Transverse colon (tissue), 4 donors: ENCODE data around the gene CEP76. TPM values are rescaled to one million over a fixed set of nuclear protein-coding genes. Genes with fewer than 3 reads are reported as not detected.

Source experiments
- DNase-seq: peaks from one replicate; pipeline ENCODE4 v3.0.0-alpha.2; 2019
- H3K27ac ChIP-seq, 4 donors: fragments of 200-600 bp; sonication (generic); 2 replicates each; pipeline ENCODE4 v1.5.1; 2016 to 2018; ENCODE audit warnings: inconsistent platforms in 4 of 4
- H3K27me3 ChIP-seq: fragments of 200-600 bp; sonication (generic); 2 replicates; pipeline ENCODE4 v1.5.1; 2017; ENCODE audit warnings: inconsistent platforms
- H3K36me3 ChIP-seq, 4 donors: fragments of 200-600 bp; sonication (generic); 2 replicates each; pipeline ENCODE4 v1.5.1; 2017 to 2019; ENCODE audit warnings: inconsistent platforms in 4 of 4
- H3K4me1 ChIP-seq, 4 donors: fragments of 200-600 bp; sonication (generic); 2 replicates each; pipeline ENCODE4 v1.5.1; 2017 to 2020; ENCODE audit warnings: inconsistent platforms in 4 of 4
- H3K4me3 ChIP-seq, 4 donors: fragments of 200-600 bp; sonication (generic); 1 replicate in 1 of 4; 2 replicates in 3 of 4; pipeline versions ENCODE4 v1.5.1 to v1.6.1; 2017 to 2019; ENCODE audit warnings: inconsistent platforms in 4 of 4
- H3K9me3 ChIP-seq, 2 donors: fragments of 200-600 bp; sonication (generic); 2 replicates each; pipeline ENCODE4 v1.5.1; 2017 to 2019; ENCODE audit warnings: inconsistent platforms in 2 of 2
- EP300 ChIP-seq: sonication (generic); formaldehyde crosslinking; IDR thresholded peaks from one replicate; pipeline ENCODE4 v1.6.1; 2017; ENCODE audit warnings: antibody characterized with exemption, low read depth
- POLR2A ChIP-seq: fragments of 450-650 bp; IDR thresholded peaks from one replicate; pipeline ENCODE4 v1.6.1; 2016; ENCODE audit warnings: antibody characterized with exemption, mild to moderate bottlenecking, moderate library complexity
- POLR2AphosphoS5 ChIP-seq, 3 donors: sonication (generic); formaldehyde crosslinking; IDR thresholded peaks; one replicate each; pipeline ENCODE4 v1.6.1; 2016; ENCODE audit warnings: antibody characterized with exemption in 3 of 3
- WGBS, 2 donors: methylation state at CpG; one replicate each; pipeline ENCODE4 v1.1.5; 2018; ENCODE audit warnings: low coverage in 1 of 2; 5-methylcytosine and 5-hydroxymethylcytosine counted together
- in situ Hi-C, 4 donors: fragments of 200-750 bp; cut with MboI; loops; one replicate each; pipeline versions ENCODE4 v1.15.0 to v1.15.1; 2017; ENCODE audit warnings: low sequenced_read_pairs in 3 of 4, low pct_ligation_motif_present in 1 of 4, low pct_unique_long_range_greater_than_20kb in 1 of 4
- intact Hi-C: fragments of 100-400 bp; cut with DNase I; formaldehyde crosslinking; loops from one replicate; pipeline ENCODE4 v1.15.1; 2023; ENCODE audit warnings: low total_unique reads
- total RNA-seq, 4 donors: library from RNA; depleted of rRNA; stranded (reverse); fragments of >200 nt; gene quantifications; one replicate each; pipeline ENCODE4 v1.1.0, GENCODE V29; 2016
- TF ChIP-seq, protein P1 (sequence below), 5 experiments: fragments of 200-600 bp in 3 of 5; fragments of 450-650 bp in 2 of 5; sonication (generic) in 3 of 5; IDR thresholded peaks; 1 replicate in 2 of 5; 2 replicates in 3 of 5; pipeline ENCODE4 v1.5.1; 2016 to 2017; ENCODE audit warnings: antibody characterized with exemption in 5 of 5, inconsistent platforms in 3 of 5, mild to moderate bottlenecking in 2 of 5, moderate library complexity in 1 of 5

The CEP76 gene
- total RNA-seq, 4 donors from 2014 or later, result 7.6 to 23.7 (median 9.0) TPM

DNA sequence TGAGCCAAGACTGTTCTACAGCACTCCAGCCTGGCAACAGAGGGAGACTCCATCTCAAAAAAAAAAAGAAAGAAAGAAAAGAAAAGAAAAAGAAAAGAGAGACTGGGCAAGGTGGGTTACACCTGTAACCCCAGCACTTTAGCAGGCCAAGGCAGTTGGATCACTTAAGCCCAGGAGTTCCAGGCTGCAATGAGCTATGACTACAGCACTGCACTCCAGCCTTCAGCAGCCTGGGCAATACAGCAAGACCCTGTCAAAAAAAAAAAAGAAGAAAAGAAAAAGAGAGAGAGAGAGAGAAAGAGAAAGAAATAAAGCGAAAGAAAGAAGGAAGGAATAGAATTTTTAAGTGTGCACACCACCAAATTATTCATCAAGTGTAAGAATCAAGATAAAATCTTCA is 47.6 kb downstream of the CEP76 start:
- H3K27ac ChIP-seq, result no peak overlapping the region
- peaks cover 15% of the 10 kb centered on the region for H3K27me3 ChIP-seq
- DNase-seq, result no peak
- intact Hi-C loops (no loop called here), in situ Hi-C loops (loop anchor here in 1 of 4 donors (10.0 kb wide), 1 partner anchor 260 kb away; no protein-coding TSS in a partner anchor)
- no peaks in the 10 kb centered on the region for H3K9me3 ChIP-seq
- WGBS, 2 donors, result 85 to 100% methylated on average over 1 of the region's 1 CpG
- H3K4me1 ChIP-seq, result peaks cover 0 to 22% (median 12%) of the 10 kb centered on the region in 4 donors
- H3K4me3 ChIP-seq, result no peak overlapping the region
- TF ChIP-seq EP300 (no peak), POLR2AphosphoS5 (IDR thresholded peaks at IDR 0.05) (no peak), POLR2A (no peak)
- TF ChIP-seq, protein P1, sequence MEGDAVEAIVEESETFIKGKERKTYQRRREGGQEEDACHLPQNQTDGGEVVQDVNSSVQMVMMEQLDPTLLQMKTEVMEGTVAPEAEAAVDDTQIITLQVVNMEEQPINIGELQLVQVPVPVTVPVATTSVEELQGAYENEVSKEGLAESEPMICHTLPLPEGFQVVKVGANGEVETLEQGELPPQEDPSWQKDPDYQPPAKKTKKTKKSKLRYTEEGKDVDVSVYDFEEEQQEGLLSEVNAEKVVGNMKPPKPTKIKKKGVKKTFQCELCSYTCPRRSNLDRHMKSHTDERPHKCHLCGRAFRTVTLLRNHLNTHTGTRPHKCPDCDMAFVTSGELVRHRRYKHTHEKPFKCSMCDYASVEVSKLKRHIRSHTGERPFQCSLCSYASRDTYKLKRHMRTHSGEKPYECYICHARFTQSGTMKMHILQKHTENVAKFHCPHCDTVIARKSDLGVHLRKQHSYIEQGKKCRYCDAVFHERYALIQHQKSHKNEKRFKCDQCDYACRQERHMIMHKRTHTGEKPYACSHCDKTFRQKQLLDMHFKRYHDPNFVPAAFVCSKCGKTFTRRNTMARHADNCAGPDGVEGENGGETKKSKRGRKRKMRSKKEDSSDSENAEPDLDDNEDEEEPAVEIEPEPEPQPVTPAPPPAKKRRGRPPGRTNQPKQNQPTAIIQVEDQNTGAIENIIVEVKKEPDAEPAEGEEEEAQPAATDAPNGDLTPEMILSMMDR (IDR thresholded peaks at IDR 0.05), result no peak
- no peaks in the 10 kb centered on the region for H3K36me3 ChIP-seq

GRCh38 chr18:12652861-12653401 is 49.6 kb downstream of the CEP76 start:
- no peak for DNase-seq
- in situ Hi-C loops (loop anchor here in 1 of 4 donors (10.0 kb wide), 1 partner anchor 258 kb away; no protein-coding TSS in a partner anchor), intact Hi-C loops (no loop called here)
- no peaks in the 10 kb centered on the region for H3K9me3 ChIP-seq
- peaks cover 15% of the 10 kb centered on the region for H3K27me3 ChIP-seq
- H3K4me1 ChIP-seq, result peaks cover 0 to 18% (median 12%) of the 10 kb centered on the region in 4 donors
- TF ChIP-seq POLR2A, result no peak
- TF ChIP-seq, protein P1 (IDR thresholded peaks at IDR 0.05), result no peak
- no peak for TF ChIP-seq EP300
- TF ChIP-seq POLR2AphosphoS5 (IDR thresholded peaks at IDR 0.05), result no peak
- no peaks in the 10 kb centered on the region for H3K36me3 ChIP-seq
- WGBS, 2 donors, result 29 to 70% methylated on average over 1 to 3 of the region's 3 CpGs
- no peak overlapping the region for H3K4me3 ChIP-seq
- H3K27ac ChIP-seq, result no peak overlapping the region

DNA sequence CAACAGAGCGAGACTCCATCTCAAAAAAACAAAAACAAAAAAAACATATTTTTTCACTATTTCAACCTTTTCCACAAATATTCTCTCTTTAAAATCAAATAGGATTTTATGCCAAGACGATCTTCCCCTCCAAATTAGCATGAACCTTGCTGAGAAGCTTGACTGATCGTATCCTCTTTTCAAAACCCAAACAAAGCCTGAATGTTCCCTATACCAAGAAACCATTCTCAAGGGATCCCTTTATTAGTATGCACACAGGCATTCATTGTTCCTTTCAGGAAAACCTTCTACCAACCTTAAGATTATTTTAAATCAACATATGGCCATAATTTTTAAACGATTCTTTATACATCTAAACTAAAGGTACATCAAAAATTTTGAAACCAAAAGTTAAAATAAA is 50.9 kb downstream of the CEP76 start:
- WGBS, 2 donors, result 74 to 80% methylated on average over 4 of the region's 4 CpGs
- DNase-seq, result no peak
- Histone ChIP-seq H3K27me3 (peaks cover 15% of the 10 kb centered on the region), H3K4me3 (no peak overlapping the region), H3K36me3 (no peaks in the 10 kb centered on the region), H3K27ac (no peak overlapping the region), H3K9me3 (no peaks in the 10 kb centered on the region), H3K4me1 (peaks cover 0 to 12% (median 5%) of the 10 kb centered on the region in 4 donors)
- in situ Hi-C loops (loop anchor here in 1 of 4 donors (10.0 kb wide), 1 partner anchor 257 kb away; no protein-coding TSS in a partner anchor), intact Hi-C loops (no loop called here)
- no peak for TF ChIP-seq EP300

DNA sequence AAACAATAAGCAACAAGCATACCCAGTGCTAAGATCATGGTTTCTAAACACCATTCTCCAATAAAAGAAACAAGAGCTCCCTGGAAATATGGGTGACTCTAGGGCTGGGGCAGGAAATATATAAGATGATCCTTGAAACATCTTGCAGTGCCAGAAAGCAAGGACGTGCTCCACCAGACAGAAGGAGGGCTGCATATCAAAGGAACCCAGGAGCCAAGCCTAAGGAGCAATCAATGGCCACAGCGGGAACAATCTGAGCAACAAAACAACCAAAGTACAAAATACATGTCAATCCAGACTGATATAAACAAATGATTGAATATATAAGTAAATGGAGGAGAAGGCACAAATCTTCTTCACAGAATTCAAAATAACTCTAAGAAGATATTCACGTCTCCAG is 54.8 kb downstream of the CEP76 start:
- Histone ChIP-seq H3K4me3 (no peak overlapping the region), H3K9me3 (no peaks in the 10 kb centered on the region), H3K27me3 (no peaks in the 10 kb centered on the region), H3K36me3 (no peaks in the 10 kb centered on the region), H3K4me1 (peaks cover 0 to 10% (median 0%) of the 10 kb centered on the region in 4 donors), H3K27ac (no peak overlapping the region)
- intact Hi-C loops (no loop called here), in situ Hi-C loops (no loop called here)
- WGBS, 2 donors, result 85 to 90% methylated on average over 3 of the region's 3 CpGs
- no peak for DNase-seq
- TF ChIP-seq EP300 (no peak), POLR2A (no peak), POLR2AphosphoS5 (IDR thresholded peaks at IDR 0.05) (no peak)
- TF ChIP-seq, protein P1 (IDR thresholded peaks at IDR 0.05), result no peak
